Endothelial cell (in vitro differentiated cells): ENCODE results near the gene NOTCH2. TPM values are rescaled to one million over a fixed set of nuclear protein-coding genes. Genes with fewer than 3 reads are reported as not detected.
"Not testable (repeated sequence)": the region's sequence is repeated elsewhere in the genome, so short reads cannot be mapped to it uniquely, and the experiment has no call there.

Source experiments
- DNase-seq: peaks from one replicate; pipeline ENCODE4 v3.0.0; 2021; ENCODE audit warnings: low spot score
- H3K27ac Mint-ChIP-seq: one replicate; pipeline ENCODE4 v1.8.0; 2021; ENCODE audit warnings: mixed read lengths, inconsistent platforms; ENCODE audit not compliant: unreplicated experiment
- H3K27me3 Mint-ChIP-seq: one replicate; pipeline ENCODE4 v1.8.0; 2021; ENCODE audit warnings: mild to moderate bottlenecking, moderate library complexity, mixed read lengths, inconsistent platforms; ENCODE audit not compliant: unreplicated experiment
- H3K36me3 Mint-ChIP-seq: one replicate; pipeline ENCODE4 v1.8.0; 2021; ENCODE audit warnings: mild to moderate bottlenecking, low read depth, mixed read lengths, inconsistent platforms; ENCODE audit not compliant: unreplicated experiment
- H3K4me1 Mint-ChIP-seq: one replicate; pipeline ENCODE4 v1.8.0; 2021; ENCODE audit warnings: mild to moderate bottlenecking, mixed read lengths, inconsistent platforms; ENCODE audit not compliant: unreplicated experiment
- H3K4me3 Mint-ChIP-seq: one replicate; pipeline ENCODE4 v1.8.0; 2021; ENCODE audit warnings: mild to moderate bottlenecking, mixed read lengths, inconsistent platforms; ENCODE audit not compliant: unreplicated experiment
- H3K9me3 Mint-ChIP-seq: one replicate; pipeline ENCODE4 v1.8.0; 2021; ENCODE audit warnings: mixed read lengths, inconsistent platforms; ENCODE audit not compliant: unreplicated experiment
- total RNA-seq: library from RNA; stranded (reverse); fragmentation: NEBNext Ultra II Directional; extraction: Animal tissue kit (Norgen Biotek cat#: 25700); gene quantifications from one replicate; pipeline ENCODE4 v1.2.1, GENCODE V29; 2021; ENCODE audit not compliant: unreplicated experiment
- TF ChIP-seq, protein P1 (sequence below): fragments of 200-600 bp; sonication (generic); IDR thresholded peaks from one replicate; pipeline ENCODE4 v1.5.0; 2021; ENCODE audit warnings: antibody characterized with exemption; ENCODE audit not compliant: unreplicated experiment

NOTCH2 gene
- total RNA-seq, 1 donor from 2014 or later = 29.7 TPM

GRCh38 chr1:119981496-119981895 is 88.0 kb downstream of the NOTCH2 start:
- H3K36me3 Mint-ChIP-seq = no peaks in the 10 kb centered on the region
- H3K27ac Mint-ChIP-seq = no peak overlapping the region
- no peak overlapping the region for H3K4me3 Mint-ChIP-seq

DNA sequence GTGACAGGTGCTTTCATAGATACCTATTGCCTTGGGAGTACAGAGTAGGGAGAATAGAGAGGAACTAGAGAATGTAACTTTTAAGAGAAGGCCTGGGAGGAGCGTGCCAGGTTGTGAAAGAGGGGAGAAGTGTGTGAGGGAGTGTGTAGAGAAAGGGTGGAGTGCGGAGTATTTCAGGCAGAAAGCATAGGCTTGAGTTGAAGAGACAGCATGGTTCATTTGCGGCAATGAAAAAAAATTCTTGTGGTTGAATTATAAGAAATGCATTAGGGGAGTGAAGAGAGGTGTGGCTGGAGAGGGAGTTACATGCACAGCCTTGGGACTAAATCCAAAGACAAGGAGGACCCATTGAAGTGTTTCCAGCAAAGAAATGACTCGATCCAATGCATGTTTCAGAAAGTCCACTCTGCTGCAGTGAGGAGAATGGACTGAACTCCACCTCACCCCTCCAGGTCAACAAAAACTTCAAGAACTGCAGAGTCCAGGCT is 91.4 kb downstream of the NOTCH2 start:
- H3K27ac Mint-ChIP-seq = no peak overlapping the region
- TF ChIP-seq, protein P1, sequence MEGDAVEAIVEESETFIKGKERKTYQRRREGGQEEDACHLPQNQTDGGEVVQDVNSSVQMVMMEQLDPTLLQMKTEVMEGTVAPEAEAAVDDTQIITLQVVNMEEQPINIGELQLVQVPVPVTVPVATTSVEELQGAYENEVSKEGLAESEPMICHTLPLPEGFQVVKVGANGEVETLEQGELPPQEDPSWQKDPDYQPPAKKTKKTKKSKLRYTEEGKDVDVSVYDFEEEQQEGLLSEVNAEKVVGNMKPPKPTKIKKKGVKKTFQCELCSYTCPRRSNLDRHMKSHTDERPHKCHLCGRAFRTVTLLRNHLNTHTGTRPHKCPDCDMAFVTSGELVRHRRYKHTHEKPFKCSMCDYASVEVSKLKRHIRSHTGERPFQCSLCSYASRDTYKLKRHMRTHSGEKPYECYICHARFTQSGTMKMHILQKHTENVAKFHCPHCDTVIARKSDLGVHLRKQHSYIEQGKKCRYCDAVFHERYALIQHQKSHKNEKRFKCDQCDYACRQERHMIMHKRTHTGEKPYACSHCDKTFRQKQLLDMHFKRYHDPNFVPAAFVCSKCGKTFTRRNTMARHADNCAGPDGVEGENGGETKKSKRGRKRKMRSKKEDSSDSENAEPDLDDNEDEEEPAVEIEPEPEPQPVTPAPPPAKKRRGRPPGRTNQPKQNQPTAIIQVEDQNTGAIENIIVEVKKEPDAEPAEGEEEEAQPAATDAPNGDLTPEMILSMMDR = no peak
- H3K4me3 Mint-ChIP-seq = no peak overlapping the region
- no peak for DNase-seq
- no peaks in the 10 kb centered on the region for H3K36me3 Mint-ChIP-seq
- no peaks in the 10 kb centered on the region for H3K4me1 Mint-ChIP-seq
- no peaks in the 10 kb centered on the region for H3K9me3 Mint-ChIP-seq
- H3K27me3 Mint-ChIP-seq = peaks cover 4% of the 10 kb centered on the region

More at GRCh38 chr1:119981496-119981895, 88.0 kb downstream of the NOTCH2 start:
- peaks cover 8% of the 10 kb centered on the region for H3K4me1 Mint-ChIP-seq
- no peaks in the 10 kb centered on the region for H3K9me3 Mint-ChIP-seq
- H3K27me3 Mint-ChIP-seq = peaks cover 9% of the 10 kb centered on the region
- TF ChIP-seq, protein P1 = no peak
- DNase-seq = no peak

- not testable (repeated sequence) for H3K27ac Mint-ChIP-seq, H3K4me1 Mint-ChIP-seq, H3K9me3 Mint-ChIP-seq, H3K4me3 Mint-ChIP-seq, DNase-seq, H3K36me3 Mint-ChIP-seq, H3K27me3 Mint-ChIP-seq
Observed at GRCh38 chr1:119977113-119977736, 92.2 kb downstream of the NOTCH2 start.

DNA sequence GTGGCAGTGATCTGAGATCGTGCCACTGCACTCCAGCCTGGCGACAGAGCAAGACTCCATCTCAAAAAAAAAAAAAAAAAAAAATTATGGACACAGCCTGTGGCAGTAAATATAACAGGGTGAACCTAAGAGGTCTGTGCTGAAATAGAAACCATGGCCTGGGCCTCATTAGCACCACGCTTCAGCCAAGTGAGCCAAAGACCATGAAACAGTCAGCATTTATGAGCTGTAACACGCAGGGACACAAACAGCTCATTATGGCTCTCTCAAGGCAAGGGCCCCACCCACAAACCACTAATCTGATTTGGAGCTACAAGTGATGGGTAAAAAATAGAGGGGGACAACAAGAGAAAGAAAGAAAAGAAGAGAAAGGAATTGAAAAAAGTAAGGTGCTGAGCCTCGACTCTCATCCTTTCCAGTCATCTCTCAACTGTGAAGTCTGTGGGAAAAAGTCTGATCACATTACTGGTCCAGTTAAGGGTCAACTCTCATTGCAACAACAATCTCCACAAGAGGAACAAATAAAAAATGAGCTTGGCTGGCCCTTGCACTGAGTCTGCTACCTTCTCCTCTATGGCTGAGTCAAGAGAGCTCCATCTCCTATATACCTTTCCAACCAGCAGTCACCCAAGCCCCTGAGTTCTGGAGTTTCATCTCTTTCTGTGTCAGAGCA is 93.7 kb downstream of the NOTCH2 start:
- not testable (repeated sequence) for H3K4me1 Mint-ChIP-seq, H3K36me3 Mint-ChIP-seq, H3K27ac Mint-ChIP-seq, H3K27me3 Mint-ChIP-seq, H3K9me3 Mint-ChIP-seq, DNase-seq, H3K4me3 Mint-ChIP-seq

- H3K27ac Mint-ChIP-seq = no peak overlapping the region
Observed at GRCh38 chr1:119975006-119975405, 94.5 kb downstream of the NOTCH2 start.

More at GRCh38 chr1:119975006-119975405, 94.5 kb downstream of the NOTCH2 start:
- no peak for DNase-seq
- TF ChIP-seq, protein P1 = no peak
- H3K27me3 Mint-ChIP-seq = peaks cover 4% of the 10 kb centered on the region
- H3K4me3 Mint-ChIP-seq = no peak overlapping the region
- no peaks in the 10 kb centered on the region for H3K4me1 Mint-ChIP-seq
- no peaks in the 10 kb centered on the region for H3K9me3 Mint-ChIP-seq
- no peaks in the 10 kb centered on the region for H3K36me3 Mint-ChIP-seq
